Thyroid gland (tissue), 4 donors: ENCODE results near the gene KRTAP4-3. TPM values are rescaled to one million over a fixed set of nuclear protein-coding genes. Genes with fewer than 3 reads are reported as not detected.

Source experiments
- DNase-seq, 2 donors: peaks; one replicate each; pipeline ENCODE4 v3.0.0-alpha.2; 2019
- H3K27ac ChIP-seq, 3 donors: fragments of 200-600 bp; sonication (generic); 1 replicate in 2 of 3; 2 replicates in 1 of 3; pipeline ENCODE4 v1.5.1; 2016 to 2019; ENCODE audit warnings: mild to moderate bottlenecking in 1 of 3, moderate library complexity in 1 of 3
- H3K27me3 ChIP-seq: fragments of 200-600 bp; sonication (generic); one replicate; pipeline ENCODE4 v1.5.1; 2019
- H3K36me3 ChIP-seq, 2 donors: fragments of 200-600 bp; sonication (generic); one replicate each; pipeline ENCODE4 v1.5.1; 2016 to 2019
- H3K4me1 ChIP-seq, 2 donors: fragments of 200-600 bp; sonication (generic); one replicate each; pipeline ENCODE4 v1.5.1; 2017 to 2019
- H3K4me3 ChIP-seq, 3 donors: fragments of 200-600 bp; sonication (generic); replicated peaks in 1 of 3; 1 replicate in 2 of 3; 2 replicates in 1 of 3; pipeline ENCODE4 v1.5.1; 2016; ENCODE audit warnings: mild to moderate bottlenecking in 1 of 3
- H3K9me3 ChIP-seq: fragments of 200-600 bp; sonication (generic); one replicate; pipeline ENCODE4 v1.5.1; 2017
- POLR2A ChIP-seq, 2 donors: fragments of 450-650 bp; IDR thresholded peaks; one replicate each; pipeline ENCODE4 v1.6.1; 2017; ENCODE audit warnings: antibody characterized with exemption in 2 of 2, mild to moderate bottlenecking in 2 of 2, moderate library complexity in 1 of 2
- WGBS, 2 donors: methylation state at CpG; one replicate each; pipeline ENCODE4 v1.1.5; 2017; 5-methylcytosine and 5-hydroxymethylcytosine counted together
- intact Hi-C: fragments of 100-400 bp; cut with DNase I; formaldehyde crosslinking; loops from one replicate; pipeline ENCODE4 v1.15.1; 2023
- total RNA-seq, 4 donors: library from RNA; depleted of rRNA; stranded (reverse); fragments of >200 nt; gene quantifications; one replicate each; pipeline ENCODE4 v1.2.3, GENCODE V29; 2016
- TF ChIP-seq, protein P1 (sequence below), 6 experiments: fragments of 200-600 bp in 3 of 6; fragments of 450-650 bp in 3 of 6; sonication (generic) in 3 of 6; IDR thresholded peaks; one replicate each; pipeline ENCODE4 v1.5.1; 2016 to 2019; ENCODE audit warnings: antibody characterized with exemption in 6 of 6, mild to moderate bottlenecking in 2 of 6, inconsistent platforms in 1 of 6, moderate library complexity in 1 of 6

The KRTAP4-3 gene
- total RNA-seq, 4 donors from 2014 or later, result not detected

DNA sequence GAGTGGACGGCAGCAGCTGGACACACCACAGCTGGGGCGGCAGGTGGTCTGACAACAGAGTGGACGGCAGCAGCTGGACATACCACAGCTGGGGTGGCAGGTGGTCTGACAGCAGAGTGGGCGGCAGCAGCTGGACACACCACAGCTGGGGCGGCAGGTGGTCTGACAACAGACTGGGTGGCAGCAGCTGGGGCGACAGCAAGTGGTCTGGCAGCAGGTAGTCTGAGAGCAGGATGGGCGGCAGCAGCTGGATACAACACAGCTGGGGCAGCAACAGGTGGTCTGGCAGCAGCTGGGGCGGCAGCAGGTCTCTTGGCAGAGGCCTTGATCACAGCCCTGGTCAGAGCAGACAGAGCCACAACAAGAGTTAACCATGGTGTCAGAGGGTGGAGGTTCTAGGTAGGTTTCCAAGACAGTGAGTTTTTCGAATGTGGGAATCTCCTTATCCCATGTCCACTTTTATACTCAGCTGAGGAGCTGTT lies 16.5 kb upstream of the KRTAP4-3 start, which contains the start of gene KRTAP4-1:
TSS of gene KRTAP4-1 (minus strand) at position 432 of the 482 bp plus-strand sequence. CDS start at position 375, 57 bp downstream.
- Histone ChIP-seq H3K27ac (no peak within 1 kb of the TSS), H3K4me3 (no peak within 1 kb of the TSS), H3K9me3 (no peaks in the 10 kb centered on the region), H3K27me3 (no peaks in the 10 kb centered on the region), H3K4me1 (no peaks in the 10 kb centered on the region), H3K36me3 (no peaks in the 10 kb centered on the region)
- TF ChIP-seq POLR2A (IDR thresholded peaks at IDR 0.05), result no peak
- TF ChIP-seq, protein P1, sequence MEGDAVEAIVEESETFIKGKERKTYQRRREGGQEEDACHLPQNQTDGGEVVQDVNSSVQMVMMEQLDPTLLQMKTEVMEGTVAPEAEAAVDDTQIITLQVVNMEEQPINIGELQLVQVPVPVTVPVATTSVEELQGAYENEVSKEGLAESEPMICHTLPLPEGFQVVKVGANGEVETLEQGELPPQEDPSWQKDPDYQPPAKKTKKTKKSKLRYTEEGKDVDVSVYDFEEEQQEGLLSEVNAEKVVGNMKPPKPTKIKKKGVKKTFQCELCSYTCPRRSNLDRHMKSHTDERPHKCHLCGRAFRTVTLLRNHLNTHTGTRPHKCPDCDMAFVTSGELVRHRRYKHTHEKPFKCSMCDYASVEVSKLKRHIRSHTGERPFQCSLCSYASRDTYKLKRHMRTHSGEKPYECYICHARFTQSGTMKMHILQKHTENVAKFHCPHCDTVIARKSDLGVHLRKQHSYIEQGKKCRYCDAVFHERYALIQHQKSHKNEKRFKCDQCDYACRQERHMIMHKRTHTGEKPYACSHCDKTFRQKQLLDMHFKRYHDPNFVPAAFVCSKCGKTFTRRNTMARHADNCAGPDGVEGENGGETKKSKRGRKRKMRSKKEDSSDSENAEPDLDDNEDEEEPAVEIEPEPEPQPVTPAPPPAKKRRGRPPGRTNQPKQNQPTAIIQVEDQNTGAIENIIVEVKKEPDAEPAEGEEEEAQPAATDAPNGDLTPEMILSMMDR (IDR thresholded peaks at IDR 0.05), result no peak
- no peak for DNase-seq
- WGBS, 2 donors, result 68 to 74% methylated on average over 7 to 9 of the region's 9 CpGs
- intact Hi-C loops, result no loop called here

DNA sequence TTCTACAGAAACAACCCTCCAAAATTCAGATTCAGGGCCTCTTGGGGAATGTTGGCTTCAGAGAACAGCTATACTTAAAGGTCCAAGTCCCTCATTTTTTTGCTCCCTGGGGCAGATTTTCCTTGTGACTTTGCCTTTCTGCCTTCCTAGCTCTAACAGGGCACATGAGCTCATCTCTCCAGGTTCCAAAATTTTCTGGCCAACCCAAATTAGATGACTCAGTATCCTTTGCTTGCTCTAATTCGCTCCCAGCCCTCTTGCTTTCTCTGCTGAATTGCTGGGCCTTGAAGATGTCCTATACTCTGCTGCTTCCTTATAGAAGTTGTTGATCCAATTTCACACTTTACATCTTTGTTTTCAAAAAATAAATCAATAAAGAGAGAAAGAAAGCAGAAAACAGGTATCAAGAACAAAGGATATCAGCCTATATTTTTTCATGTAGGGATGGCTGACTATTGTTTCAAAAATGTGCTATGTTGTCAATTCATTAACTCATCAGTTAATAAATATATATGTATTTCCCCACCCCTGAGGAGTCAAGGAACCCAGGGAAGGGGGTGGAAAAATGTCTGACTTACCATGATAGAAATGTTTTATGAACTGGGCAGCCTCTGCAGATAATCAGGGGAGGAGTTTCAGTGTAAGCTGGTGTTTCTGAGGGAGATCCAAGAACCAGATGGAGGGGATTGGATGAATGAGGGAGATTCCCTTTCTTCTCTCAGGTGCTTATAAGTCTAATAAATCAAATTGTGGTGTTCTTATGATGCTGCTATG lies 11.0 kb upstream of the KRTAP4-3 start:
- WGBS, 2 donors, result 80 to 85% methylated on average over 1 of the region's 1 CpG

DNA sequence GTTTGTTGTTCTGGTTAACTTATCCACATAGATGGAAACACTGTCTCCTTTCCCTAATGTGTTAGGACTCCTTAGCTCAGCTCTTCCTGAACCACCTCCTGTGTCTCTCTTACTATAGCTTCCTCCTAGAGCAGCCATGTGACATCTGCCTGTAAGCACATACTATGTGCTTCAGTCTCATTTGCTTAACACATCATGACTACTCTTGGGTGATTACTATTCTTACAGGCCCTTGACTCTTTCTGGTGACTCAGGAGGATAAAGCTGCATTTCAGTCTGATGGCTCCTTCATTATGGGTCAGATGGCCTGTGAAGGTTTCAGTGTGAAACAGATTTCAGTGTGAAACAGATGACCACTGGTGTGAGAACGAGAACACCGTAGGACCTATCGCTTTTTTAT lies 10.3 kb upstream of the KRTAP4-3 start:
- Histone ChIP-seq H3K4me3 (no peak overlapping the region), H3K27ac (no peak overlapping the region), H3K36me3 (no peaks in the 10 kb centered on the region), H3K27me3 (no peaks in the 10 kb centered on the region), H3K9me3 (no peaks in the 10 kb centered on the region), H3K4me1 (no peaks in the 10 kb centered on the region)
- no peak for DNase-seq
- no peak for TF ChIP-seq POLR2A (IDR thresholded peaks at IDR 0.05)
- TF ChIP-seq, protein P1 (IDR thresholded peaks at IDR 0.05), result no peak
- intact Hi-C loops, result no loop called here
- WGBS, 2 donors, result 91 to 92% methylated on average over 3 of the region's 3 CpGs

More for the DNA sequence above, 11.0 kb upstream of the KRTAP4-3 start:
- TF ChIP-seq POLR2A (IDR thresholded peaks at IDR 0.05), result no peak
- TF ChIP-seq, protein P1 (IDR thresholded peaks at IDR 0.05), result no peak
- intact Hi-C loops, result no loop called here
- Histone ChIP-seq H3K27me3 (no peaks in the 10 kb centered on the region), H3K4me1 (no peaks in the 10 kb centered on the region), H3K4me3 (no peak overlapping the region), H3K27ac (no peak overlapping the region), H3K9me3 (no peaks in the 10 kb centered on the region), H3K36me3 (no peaks in the 10 kb centered on the region)
- DNase-seq, result no peak

DNA sequence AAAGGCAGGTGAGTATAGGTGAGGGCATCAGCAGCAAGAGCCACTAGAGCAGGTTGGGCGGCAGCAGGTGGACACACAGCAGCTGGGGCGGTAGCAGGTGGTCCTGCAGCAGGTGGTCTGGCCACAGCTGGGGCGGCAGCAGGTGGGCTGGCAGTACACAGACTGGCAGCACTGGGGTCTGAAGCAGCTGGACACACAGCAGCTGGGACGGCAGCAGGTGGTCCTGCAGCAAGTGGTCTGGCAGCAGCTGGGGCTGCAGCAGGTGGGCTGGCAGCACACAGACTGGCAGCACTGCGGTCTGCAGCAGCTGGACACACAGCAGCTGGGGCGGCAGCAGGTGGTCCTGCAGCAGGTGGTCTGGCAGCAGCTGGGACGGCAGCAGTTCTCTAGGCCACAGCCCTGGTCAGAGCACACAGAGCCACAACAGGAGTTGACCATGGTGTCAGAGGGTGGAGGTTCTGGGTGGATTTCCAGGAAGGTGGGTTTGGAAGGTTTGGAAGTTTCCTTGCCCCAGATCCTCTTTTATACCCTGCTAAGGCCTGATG lies 9.8 kb upstream of the KRTAP4-3 start, which contains the start of gene KRTAP4-2:
TSS of gene KRTAP4-2 (minus strand) at position 495 of the 545 bp plus-strand sequence. CDS start at position 438, 57 bp downstream.
- Histone ChIP-seq H3K9me3 (no peaks in the 10 kb centered on the region), H3K4me3 (no peak within 1 kb of the TSS), H3K36me3 (no peaks in the 10 kb centered on the region), H3K27ac (no peak within 1 kb of the TSS), H3K4me1 (no peaks in the 10 kb centered on the region), H3K27me3 (no peaks in the 10 kb centered on the region)
- TF ChIP-seq, protein P1 (IDR thresholded peaks at IDR 0.05), result no peak
- TF ChIP-seq POLR2A (IDR thresholded peaks at IDR 0.05), result no peak
- DNase-seq, result no peak
- WGBS, 2 donors, result 93 to 100% methylated on average over 3 to 7 of the region's 7 CpGs
- intact Hi-C loops, result no loop called here
